H9 (cell line): ENCODE data around the gene DAPK2. TPM values are rescaled to one million over a fixed set of nuclear protein-coding genes. Genes with fewer than 3 reads are reported as not detected.

ENCODE experiments used
- DNase-seq: peaks from one replicate; pipeline ENCODE4 v3.0.0-alpha.2; 2017
- H2AFZ ChIP-seq: one replicate; pipeline ENCODE4 v1.6.1; 2013; ENCODE audit warnings: mild to moderate bottlenecking, low read length, control low read depth, moderate library complexity
- H2AK5ac ChIP-seq: 2 replicates; pipeline ENCODE4 v1.6.1; 2013; ENCODE audit warnings: low read length, control low read depth, mixed read lengths; ENCODE audit not compliant: insufficient read length
- H2BK120ac ChIP-seq: one replicate; pipeline ENCODE4 v1.6.1; 2013; ENCODE audit warnings: low read depth, mild to moderate bottlenecking, low read length, control low read depth, inconsistent platforms; ENCODE audit not compliant: poor library complexity, severe bottlenecking
- H2BK12ac ChIP-seq: 2 replicates; pipeline ENCODE4 v1.6.1; 2013; ENCODE audit warnings: low read length, control low read depth, mixed read lengths, low read depth; ENCODE audit not compliant: insufficient read length
- H2BK15ac ChIP-seq: 2 replicates; pipeline ENCODE4 v1.6.1; 2013; ENCODE audit warnings: low read depth, low read length, control low read depth
- H2BK20ac ChIP-seq: one replicate; pipeline ENCODE4 v1.6.1; 2013; ENCODE audit warnings: low read depth, mild to moderate bottlenecking, low read length, control low read depth, inconsistent platforms; ENCODE audit not compliant: poor library complexity, severe bottlenecking
- H2BK5ac ChIP-seq: 2 replicates; pipeline ENCODE4 v1.6.1; 2013; ENCODE audit warnings: low read length, control low read depth, mixed read lengths; ENCODE audit not compliant: insufficient read length
- H3K14ac ChIP-seq: 2 replicates; pipeline ENCODE4 v1.6.1; 2013; ENCODE audit warnings: low read length, control low read depth; ENCODE audit not compliant: insufficient read depth
- H3K18ac ChIP-seq: 2 replicates; pipeline ENCODE4 v1.6.1; 2013; ENCODE audit warnings: low read depth, mild to moderate bottlenecking, mixed read lengths, low read length, control low read depth; ENCODE audit not compliant: insufficient read length
- H3K23ac ChIP-seq: 2 replicates; pipeline ENCODE4 v1.6.1; 2013; ENCODE audit warnings: low read length, control low read depth, mixed read lengths, low read depth; ENCODE audit not compliant: insufficient read length
- H3K23me2 ChIP-seq: 2 replicates; pipeline ENCODE4 v1.6.1; 2013; ENCODE audit warnings: low read depth, mild to moderate bottlenecking, mixed read lengths, low read length, control low read depth; ENCODE audit not compliant: insufficient read length, poor library complexity, severe bottlenecking
- H3K27ac ChIP-seq: 2 replicates; pipeline ENCODE4 v1.5.1; 2013; ENCODE audit warnings: low read length, control low read depth, mixed read lengths, low read depth; ENCODE audit not compliant: insufficient read length
- H3K27me3 ChIP-seq: 2 replicates; pipeline ENCODE4 v1.6.1; 2013; ENCODE audit warnings: low read length, control low read depth, inconsistent platforms; ENCODE audit not compliant: insufficient read depth
- H3K4ac ChIP-seq: 2 replicates; pipeline ENCODE4 v1.6.1; 2013; ENCODE audit warnings: low read depth, mild to moderate bottlenecking, control low read depth, inconsistent platforms, low read length, moderate library complexity
- H3K4me1 ChIP-seq: 2 replicates; pipeline ENCODE4 v1.6.1; 2013; ENCODE audit warnings: low read length, control low read depth, inconsistent platforms; ENCODE audit not compliant: insufficient read depth
- H3K4me2 ChIP-seq: 2 replicates; pipeline ENCODE4 v1.6.1; 2013; ENCODE audit warnings: low read length, control low read depth, mixed read lengths; ENCODE audit not compliant: insufficient read length, insufficient read depth
- H3K56ac ChIP-seq: 2 replicates; pipeline ENCODE4 v1.6.1; 2013; ENCODE audit warnings: low read depth, mild to moderate bottlenecking, mixed read lengths, low read length, control low read depth; ENCODE audit not compliant: insufficient read length
- H3K79me1 ChIP-seq: 2 replicates; pipeline ENCODE4 v1.6.1; 2013; ENCODE audit warnings: low read depth, mild to moderate bottlenecking, moderate library complexity, low read length, control low read depth, inconsistent platforms; ENCODE audit not compliant: insufficient read depth, poor library complexity, severe bottlenecking
- H3K79me2 ChIP-seq: 2 replicates; pipeline ENCODE4 v1.6.1; 2013; ENCODE audit warnings: low read length, control low read depth, inconsistent platforms; ENCODE audit not compliant: insufficient read depth
- H3K9ac ChIP-seq: 2 replicates; pipeline ENCODE4 v1.6.1; 2013; ENCODE audit warnings: low read length, control low read depth, mixed read lengths; ENCODE audit not compliant: insufficient read length; ENCODE audit errors: extremely low read depth
- H3K9me3 ChIP-seq: one replicate; pipeline ENCODE4 v1.6.1; 2013; ENCODE audit warnings: low read depth, low read length, inconsistent platforms; ENCODE audit not compliant: control insufficient read depth
- H3T11ph ChIP-seq: one replicate; pipeline ENCODE4 v1.6.1; 2013; ENCODE audit warnings: mild to moderate bottlenecking, low read length, control low read depth, inconsistent platforms
- H4K20me1 ChIP-seq: one replicate; pipeline ENCODE4 v1.6.1; 2013; ENCODE audit not compliant: control insufficient read depth, insufficient read length, insufficient read depth
- H4K5ac ChIP-seq: 2 replicates; pipeline ENCODE4 v1.6.1; 2013; ENCODE audit warnings: low read depth, mild to moderate bottlenecking, mixed read lengths, low read length, control low read depth; ENCODE audit not compliant: insufficient read length
- H4K8ac ChIP-seq: replicated peaks from 2 replicates; pipeline ENCODE4 v1.6.1; 2013; ENCODE audit warnings: low read length, control low read depth, mixed read lengths, low read depth; ENCODE audit not compliant: insufficient read length
- H4K91ac ChIP-seq: 2 replicates; pipeline ENCODE4 v1.6.1; 2013; ENCODE audit warnings: low read depth, mild to moderate bottlenecking, moderate library complexity, mixed read lengths, low read length, control low read depth; ENCODE audit not compliant: insufficient read length
- H3K27ac Mint-ChIP-seq, 3 experiments: 2 replicates in 2 of 3; 3 replicates in 1 of 3; pipeline ENCODE4 v1.8.0; 2020 to 2021; ENCODE audit warnings: mixed read lengths in 3 of 3, mild to moderate bottlenecking in 1 of 3, moderate library complexity in 1 of 3
- H3K27me3 Mint-ChIP-seq: 2 replicates; pipeline ENCODE4 v1.8.0; 2021; ENCODE audit warnings: low read depth, mild to moderate bottlenecking, moderate library complexity, mixed read lengths
- H3K36me3 Mint-ChIP-seq, 3 experiments: 2 replicates in 2 of 3; 3 replicates in 1 of 3; pipeline ENCODE4 v1.8.0; 2020 to 2021; ENCODE audit warnings: low read depth in 3 of 3, mixed read lengths in 3 of 3; ENCODE audit not compliant: insufficient read depth in 1 of 3
- H3K4me1 Mint-ChIP-seq, 2 experiments: 2 replicates each; pipeline ENCODE4 v1.8.0; 2020; ENCODE audit warnings: mixed read lengths in 2 of 2
- H3K4me3 Mint-ChIP-seq, 2 experiments: 2 replicates in 1 of 2; 3 replicates in 1 of 2; pipeline ENCODE4 v1.8.0; 2020 to 2021; ENCODE audit warnings: mild to moderate bottlenecking in 2 of 2, mixed read lengths in 2 of 2, moderate library complexity in 1 of 2
- H3K9me3 Mint-ChIP-seq, 2 experiments: 2 replicates in 1 of 2; 3 replicates in 1 of 2; pipeline ENCODE4 v1.8.0; 2020; ENCODE audit warnings: mild to moderate bottlenecking in 2 of 2, mixed read lengths in 2 of 2, moderate library complexity in 1 of 2
- CTCF ChIP-seq: fragments of 200-600 bp; sonication (generic); conservative IDR thresholded peaks from 3 replicates; pipeline ENCODE4 v1.8.0; 2021; ENCODE audit warnings: antibody characterized with exemption, mild to moderate bottlenecking
- WGBS: extraction: QIAGEN DNeasy Blood & Tissue Kit; methylation state at CpG from one replicate; pipeline ENCODE4 v1.1.7; 2013; ENCODE audit warnings: missing lambda C conversion rate, low lambda C conversion rate, mixed read lengths; ENCODE audit not compliant: insufficient read length; ENCODE audit errors: extremely low coverage; 5-methylcytosine and 5-hydroxymethylcytosine counted together
- total RNA-seq: library from RNA; stranded (reverse); gene quantifications from 2 replicates; pipeline ENCODE4 v1.2.1, GENCODE V29; 2021

Gene DAPK2
- total RNA-seq, 1 experiment from 2014 or later: 3.5 TPM

DNA sequence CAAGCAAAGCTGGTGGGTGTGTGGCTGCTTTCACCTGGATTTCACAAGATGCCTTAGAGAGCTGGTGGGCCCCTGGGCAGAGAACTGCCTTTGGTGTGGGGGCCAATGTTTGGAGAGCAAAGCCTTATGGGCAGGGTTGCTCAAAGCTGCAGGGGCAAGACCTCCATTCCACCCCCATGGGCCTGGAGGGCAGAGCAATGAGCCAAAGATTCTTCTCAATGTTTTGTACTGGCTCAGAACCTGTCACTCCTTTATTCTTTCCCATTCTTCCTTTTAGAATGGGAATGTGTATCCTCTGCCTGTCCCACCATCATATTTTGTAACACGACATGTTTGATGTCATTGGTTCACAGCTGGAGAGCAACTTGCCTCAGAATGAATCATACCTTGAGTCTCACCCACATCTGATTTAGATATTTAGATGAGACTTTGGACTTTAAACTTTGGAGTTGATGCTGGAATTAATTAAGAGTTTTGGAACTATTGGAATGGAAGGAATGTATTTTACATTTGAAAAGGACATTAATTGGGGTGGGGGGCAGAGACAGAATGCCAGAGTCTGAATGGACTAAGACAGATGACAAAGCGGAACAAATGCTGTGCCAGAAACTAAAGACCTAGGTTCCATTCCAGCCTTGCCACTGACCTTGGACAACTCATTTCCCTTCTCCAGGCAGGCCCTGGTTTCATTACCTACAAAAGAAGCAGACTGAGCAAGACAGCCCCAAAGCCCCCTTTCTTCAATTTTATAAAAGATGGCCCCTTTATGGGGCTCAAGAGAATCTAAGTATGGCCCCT, 72.9 kb downstream of the DAPK2 start:
- Histone ChIP-seq H3K9me3 (no peaks in the 10 kb centered on the region), H4K8ac (no peak overlapping the region), H3T11ph (no peak overlapping the region), H2AK5ac (no peak overlapping the region), H3K4ac (no peak overlapping the region), H3K79me1 (no peaks in the 10 kb centered on the region), H4K20me1 (no peaks in the 10 kb centered on the region), H3K4me2 (peak overlapping the region; percentile 5), H3K23me2 (no peaks in the 10 kb centered on the region), H2BK120ac (peak overlapping the region; percentile 28), H2BK15ac (no peak overlapping the region), H4K91ac (no peak overlapping the region), H3K23ac (no peak overlapping the region), H3K4me1 (peaks cover 17% of the 10 kb centered on the region), H2AFZ (no peak overlapping the region), H2BK12ac (no peak overlapping the region), H4K5ac (no peak overlapping the region), H3K27me3 (no peaks in the 10 kb centered on the region), H3K9ac (no peak overlapping the region), H2BK5ac (no peak overlapping the region), H3K18ac (no peak overlapping the region), H3K56ac (no peak overlapping the region), H2BK20ac (no peak overlapping the region), H3K27ac (no peak overlapping the region), H3K14ac (no peak overlapping the region; the same call in 1 of the 2 replicates), H3K79me2 (no peaks in the 10 kb centered on the region)
- Mint-ChIP-seq H3K4me1 (peaks cover 67 to 73% of the 10 kb centered on the region in 2 experiments), H3K27ac (peak overlapping the region; percentile 24 to 50 (median 41); a peak in 4 of 7 replicates), H3K9me3 (peaks cover 0 to 2% of the 10 kb centered on the region in 2 experiments; a peak in 4 of 5 replicates), H3K36me3 (no peaks in the 10 kb centered on the region; a peak in 2 of 7 replicates), H3K4me3 (peak overlapping the region in 1 of 2 experiments; percentile 4; a peak in 1 of 5 replicates), H3K27me3 (peaks cover 9% of the 10 kb centered on the region)
- WGBS: no CpG with 5 or more reads among the region's 2 CpGs
- DNase-seq: no peak
- no peak for TF ChIP-seq CTCF
